ENCODE measurements around the gene ZNF25. TPM values are rescaled to one million over a fixed set of nuclear protein-coding genes. Genes with fewer than 3 reads are reported as not detected.
"Not testable (repeated sequence)": the region's sequence is repeated elsewhere in the genome, so short reads cannot be mapped to it uniquely, and the experiment has no call there.

ZNF25 gene
- polyA plus RNA-seq, 2 of the 4 experiments (the other 2 are of a cell fraction) = 2.7 to 7.3 TPM

GRCh38 chr10:38025283-38025682 is 48.8 kb upstream of the ZNF25 start:
- Histone ChIP-seq H3K4me2 (no peak overlapping the region), H3K27ac (no peak overlapping the region), H3K4me1 (no peaks in the 10 kb centered on the region), H3K9me3 (peaks cover 10% of the 10 kb centered on the region), H3K4me3 (no peak overlapping the region)
- POLR2A ChIA-PET = no interaction called here
- ATAC-seq = no peak
- no peak for DNase-seq (ENCODE audit: low read depth in 1 of 2, low spot score in 1 of 2)
- CTCF ChIA-PET = no interaction called here
- WGBS (ENCODE audit: missing lambda C conversion rate) = 84% methylated on average over 3 of the region's 3 CpGs
- FAIRE-seq = no peak
- TF ChIP-seq JUN (IDR thresholded peaks at IDR 0.05) (no peak), ZC3H11A (IDR thresholded peaks at IDR 0.05) (no peak), FOXS1 (CRISPR knock-in tag; IDR thresholded peaks at IDR 0.05) (no peak), RFX5 (IDR thresholded peaks at IDR 0.05) (no peak), NFE2L2 (conservative IDR thresholded peaks at IDR 0.05; ENCODE audit: low read length) (no peak), POLR2AphosphoS2 (conservative IDR thresholded peaks at IDR 0.05; ENCODE audit: low read length) (no peak), MAX (IDR thresholded peaks at IDR 0.05) (no peak)

GRCh38 chr10:38019124-38019523 is 42.7 kb upstream of the ZNF25 start:
- CTCF ChIA-PET = interaction anchor here (1.3 kb wide), 1 partner anchor 9 kb away, joined by 3 read pairs; the partner anchor contains the start of gene ZNF33A
- H3K4me3 ChIP-seq; H3K4me2 ChIP-seq; H3K4me1 ChIP-seq; FAIRE-seq; ATAC-seq; H3K27ac ChIP-seq; DNase-seq (ENCODE audit: low read depth in 1 of 2, low spot score in 1 of 2); POLR2A ChIA-PET: not testable (repeated sequence)
- WGBS (ENCODE audit: missing lambda C conversion rate) = 46% methylated on average over 4 of the region's 4 CpGs
- peaks cover 17% of the 10 kb centered on the region for H3K9me3 ChIP-seq

GRCh38 chr10:38016354-38016753 is 39.9 kb upstream of the ZNF25 start:
- CTCF ChIA-PET = no interaction called here
- 97% methylated on average over 1 of the region's 1 CpG for whole genome bisulfite sequencing (ENCODE audit: missing lambda C conversion rate)

GRCh38 chr10:38010119-38010903 is 33.9 kb upstream of the ZNF25 start, which contains the start of gene ZNF33A:
TSS of gene ZNF33A (plus strand) at chr10:38010675. CDS start at chr10:38012342, 1,667 bp downstream.
- ChIA-PET POLR2A (interaction anchor here (0.6 to 1.4 kb wide), 8 partner anchors 12 to 392 kb away, joined by 3 to 11 read pairs (median 5); partner anchors contain the start of gene ZNF25), CTCF (interaction anchor here (0.5 to 1.8 kb wide), 4 partner anchors 8 to 356 kb away, joined by 3 to 7 read pairs (median 4); partner anchors contain the start of gene ZNF25)
- Histone ChIP-seq H3K4me1 (peaks cover 12% of the 10 kb centered on the region; the same call in 2 of the 3 replicates), H3K4me2 (peak within 1 kb of the TSS; percentile 90), H3K9me3 (no peaks in the 10 kb centered on the region), H3K27ac (peak within 1 kb of the TSS; percentile 93 to 97), H3K4me3 (peak within 1 kb of the TSS; percentile 61)
- under 1% methylated on average over 33 of the region's 46 CpGs for WGBS (ENCODE audit: missing lambda C conversion rate)
- DNase-seq (ENCODE audit: low read depth in 1 of 2, low spot score in 1 of 2) (peak; percentile 76 to 96), FAIRE-seq (no peak), ATAC-seq (peak; percentile 95 to 97)
- peak; percentile 79; the same call in 1 of the 3 replicates for TF ChIP-seq BCL3 (IDR thresholded peaks at IDR 0.05)
- no peak for TF ChIP-seq EP300 (IDR thresholded peaks at IDR 0.05)
- TF ChIP-seq RARB (CRISPR knock-in tag; IDR thresholded peaks at IDR 0.05) = no peak
- no peak for TF ChIP-seq ATOH8 (CRISPR knock-in tag; IDR thresholded peaks at IDR 0.05; ENCODE audit: low read depth)
- TF ChIP-seq CTCF (IDR thresholded peaks at IDR 0.05) = no peak
- no peak for TF ChIP-seq FOXS1 (CRISPR knock-in tag; IDR thresholded peaks at IDR 0.05)
- TF ChIP-seq HDAC2 (IDR thresholded peaks at IDR 0.05) = no peak
- TF ChIP-seq CHD2 (IDR thresholded peaks at IDR 0.05; ENCODE audit: low read length, partially characterized antibody) = no peak
- TF ChIP-seq CBX2 (IDR thresholded peaks at IDR 0.05; ENCODE audit: borderline replicate concordance, low read depth) = no peak
- peak; percentile 77 to 83; a peak in 4 of 5 replicates for TF ChIP-seq JUN (IDR thresholded peaks at IDR 0.05)
- TF ChIP-seq EHMT2 (IDR thresholded peaks at IDR 0.05; ENCODE audit: low read depth) = no peak
- TF ChIP-seq POLR2A (IDR thresholded peaks at IDR 0.05; ENCODE audit: low read length) = peak; percentile 74
- no peak for TF ChIP-seq HOXB13 (CRISPR knock-in tag; IDR thresholded peaks at IDR 0.05; ENCODE audit: low read depth)
- no peak for TF ChIP-seq CBX8 (IDR thresholded peaks at IDR 0.05)
- TF ChIP-seq PHF8 (IDR thresholded peaks at IDR 0.05; ENCODE audit: borderline replicate concordance, low read depth) = peak; percentile 82
- no peak for TF ChIP-seq FOSL2 (IDR thresholded peaks at IDR 0.05)
- no peak for TF ChIP-seq FOSL2 (CRISPR knock-in tag; IDR thresholded peaks at IDR 0.05)
- TF ChIP-seq KDM1A (IDR thresholded peaks at IDR 0.05; ENCODE audit: low read depth) = no peak

More at GRCh38 chr10:38016354-38016753, 39.9 kb upstream of the ZNF25 start:
- Histone ChIP-seq H3K9me3 (peaks cover 17% of the 10 kb centered on the region), H3K4me2 (no peak overlapping the region), H3K4me1 (peaks cover 6% of the 10 kb centered on the region; the same call in 2 of the 3 replicates), H3K27ac (no peak overlapping the region), H3K4me3 (no peak overlapping the region)
- DNase-seq (ENCODE audit: low read depth in 1 of 2, low spot score in 1 of 2) (no peak), ATAC-seq (no peak), FAIRE-seq (peak; percentile 85)
- TF ChIP-seq POLR2A (IDR thresholded peaks at IDR 0.05; ENCODE audit: low read length) = no peak
- TF ChIP-seq TP53 (CRISPR knock-in tag; IDR thresholded peaks at IDR 0.05) = no peak
- TF ChIP-seq PBX3 (IDR thresholded peaks at IDR 0.05) = no peak
- POLR2A ChIA-PET = no interaction called here

All from A549 (cell line).